Measurements from ENCODE around the gene PRH2. TPM values are rescaled to one million over a fixed set of nuclear protein-coding genes. Genes with fewer than 3 reads are reported as not detected.

Gene PRH2
- polyA plus RNA-seq, 1 experiment: 0.16 TPM

GRCh38 chr12:10940389-10940788, 11.4 kb downstream of the PRH2 start:
- peak; percentile 39 for DNase-seq (ENCODE audit: low read depth, low spot score)
- H3K4me3 ChIP-seq (ENCODE audit: low read depth, low read length): no peak overlapping the region
- ChIA-PET CTCF (no interaction called here), POLR2A (no interaction called here)
- TF ChIP-seq CTCF (IDR thresholded peaks at IDR 0.05; ENCODE audit: low read depth, low read length): no peak
- H3K9me3 ChIP-seq (ENCODE audit: control insufficient read depth, insufficient read depth, low read length): no peaks in the 10 kb centered on the region
- no peak overlapping the region for H3K27ac ChIP-seq (ENCODE audit: low read depth, low read length)
- H3K27me3 ChIP-seq (ENCODE audit: control insufficient read depth, insufficient read depth, low read length): no peaks in the 10 kb centered on the region

- no peak for TF ChIP-seq CTCF (IDR thresholded peaks at IDR 0.05; ENCODE audit: low read depth, low read length)
- CTCF ChIA-PET: no interaction called here
- no peak overlapping the region for H3K27ac ChIP-seq (ENCODE audit: low read depth, low read length)
- H3K4me3 ChIP-seq (ENCODE audit: low read depth, low read length): no peak overlapping the region
- POLR2A ChIA-PET: no interaction called here
- H3K27me3 ChIP-seq (ENCODE audit: control insufficient read depth, insufficient read depth, low read length): no peaks in the 10 kb centered on the region
- no peak for DNase-seq (ENCODE audit: low read depth, low spot score)
- no peaks in the 10 kb centered on the region for H3K9me3 ChIP-seq (ENCODE audit: control insufficient read depth, insufficient read depth, low read length)
Measured at GRCh38 chr12:10941369-10941768, 12.3 kb downstream of the PRH2 start.

- H3K27me3 ChIP-seq (ENCODE audit: control insufficient read depth, insufficient read depth, low read length): no peaks in the 10 kb centered on the region
- DNase-seq (ENCODE audit: low read depth, low spot score): no peak
- no peak for TF ChIP-seq CTCF (IDR thresholded peaks at IDR 0.05; ENCODE audit: low read depth, low read length)
- no peaks in the 10 kb centered on the region for H3K9me3 ChIP-seq (ENCODE audit: control insufficient read depth, insufficient read depth, low read length)
- ChIA-PET CTCF (no interaction called here), POLR2A (no interaction called here)
- H3K27ac ChIP-seq (ENCODE audit: low read depth, low read length): no peak overlapping the region
- H3K4me3 ChIP-seq (ENCODE audit: low read depth, low read length): no peak overlapping the region
Measured at GRCh38 chr12:10941916-10942607, 13.0 kb downstream of the PRH2 start.

- Histone ChIP-seq H3K27me3 (ENCODE audit: control insufficient read depth, insufficient read depth, low read length) (no peaks in the 10 kb centered on the region), H3K9me3 (ENCODE audit: control insufficient read depth, insufficient read depth, low read length) (no peaks in the 10 kb centered on the region), H3K4me3 (ENCODE audit: low read depth, low read length) (no peak overlapping the region), H3K27ac (ENCODE audit: low read depth, low read length) (no peak overlapping the region)
- DNase-seq (ENCODE audit: low read depth, low spot score): no peak
- CTCF ChIA-PET: interaction anchor here (1.1 kb wide), 1 partner anchor 49 kb away, joined by 3 read pairs; no protein-coding TSS in a partner anchor
- TF ChIP-seq CTCF (IDR thresholded peaks at IDR 0.05; ENCODE audit: low read depth, low read length): no peak
- POLR2A ChIA-PET: interaction anchor here (0.6 kb wide), 1 partner anchor 773 kb away, joined by 3 read pairs; no protein-coding TSS in a partner anchor
Measured at GRCh38 chr12:10943167-10943566, 14.1 kb downstream of the PRH2 start.

- ChIA-PET POLR2A (no interaction called here), CTCF (no interaction called here)
- DNase-seq (ENCODE audit: low read depth, low spot score): no peak
- no peak for TF ChIP-seq CTCF (IDR thresholded peaks at IDR 0.05; ENCODE audit: low read depth, low read length)
- Histone ChIP-seq H3K27me3 (ENCODE audit: control insufficient read depth, insufficient read depth, low read length) (no peaks in the 10 kb centered on the region), H3K9me3 (ENCODE audit: control insufficient read depth, insufficient read depth, low read length) (no peaks in the 10 kb centered on the region; the same call in 1 of the 2 replicates), H3K27ac (ENCODE audit: low read depth, low read length) (no peak overlapping the region), H3K4me3 (ENCODE audit: low read depth, low read length) (no peak overlapping the region)
Measured at GRCh38 chr12:10952645-10953044, 23.6 kb downstream of the PRH2 start.

All from AG04450 (cell line).